Right lung (tissue), 5 donors: ENCODE measurements around the gene HOOK1. TPM values are rescaled to one million over a fixed set of nuclear protein-coding genes. Genes with fewer than 3 reads are reported as not detected.
"Not testable (repeated sequence)": the region's sequence is repeated elsewhere in the genome, so short reads cannot be mapped to it uniquely, and the experiment has no call there.

Experiments used
- DNase-seq, 2 donors: peaks; one replicate each; pipeline ENCODE4 v3.0.0-alpha.2; 2013
- polyA plus RNA-seq, 5 donors: library from polyadenylated mRNA; unstranded; fragments of 120-200 nt; gene quantifications; one replicate each; pipeline versions ENCODE4 v1.2.1 to v1.2.3, GENCODE V29; 2013; ENCODE audit warnings: inconsistent platforms in 1 of 5, low replicate concordance in 1 of 5; ENCODE audit not compliant: insufficient read length in 5 of 5, insufficient read depth in 1 of 5

The HOOK1 gene
- polyA plus RNA-seq, 5 donors = 18.7 to 42.7 (median 34.3) TPM

GRCh38 chr1:59880735-59881134 lies 66.0 kb downstream of the HOOK1 start:
- peak in 1 of 2 donors; percentile 23 for DNase-seq

- no peak for DNase-seq
Measured at GRCh38 chr1:59885160-59885832, 70.5 kb downstream of the HOOK1 start.

GRCh38 chr1:59892841-59893811 lies 78.4 kb downstream of the HOOK1 start:
- DNase-seq = peak; percentile 32 to 37

GRCh38 chr1:59897165-59897564 lies 82.4 kb downstream of the HOOK1 start:
- DNase-seq = no peak

- no peak for DNase-seq
Measured at GRCh38 chr1:59898927-59899326, 84.2 kb downstream of the HOOK1 start.

GRCh38 chr1:59900640-59901039 lies 85.9 kb downstream of the HOOK1 start:
- DNase-seq = no peak

- DNase-seq = no peak
Measured at GRCh38 chr1:59901770-59902388, 87.1 kb downstream of the HOOK1 start.

- no peak for DNase-seq
Measured at GRCh38 chr1:59903141-59903754, 88.5 kb downstream of the HOOK1 start.

GRCh38 chr1:59906931-59907330 lies 92.2 kb downstream of the HOOK1 start:
- no peak for DNase-seq

GRCh38 chr1:59908084-59908483 lies 93.3 kb downstream of the HOOK1 start:
- DNase-seq = no peak

GRCh38 chr1:59908682-59909081 lies 93.9 kb downstream of the HOOK1 start:
- DNase-seq = no peak

- DNase-seq = not testable (repeated sequence)
Measured at GRCh38 chr1:59914791-59915286, 100.1 kb downstream of the HOOK1 start.

GRCh38 chr1:59915516-59915915 lies 100.8 kb downstream of the HOOK1 start:
- DNase-seq = no peak

GRCh38 chr1:59917026-59917784 lies 102.5 kb downstream of the HOOK1 start:
- DNase-seq = no peak

- DNase-seq = no peak
Measured at GRCh38 chr1:59917785-59918180, 103.0 kb downstream of the HOOK1 start.

- no peak for DNase-seq
Measured at GRCh38 chr1:59919746-59920145, 105.0 kb downstream of the HOOK1 start.

GRCh38 chr1:59921258-59921899 lies 106.6 kb downstream of the HOOK1 start:
- not testable (repeated sequence) for DNase-seq

GRCh38 chr1:59924653-59925052 lies 109.9 kb downstream of the HOOK1 start:
- no peak for DNase-seq
